Suprapubic skin (tissue), 4 donors: ENCODE results near the gene SEC23B. TPM values are rescaled to one million over a fixed set of nuclear protein-coding genes. Genes with fewer than 3 reads are reported as not detected.
"Not testable (repeated sequence)": the region's sequence is repeated elsewhere in the genome, so short reads cannot be mapped to it uniquely, and the experiment has no call there.

Experiments
- DNase-seq, 2 donors: peaks; one replicate each; pipeline ENCODE4 v3.0.0-alpha.2; 2019; ENCODE audit warnings: low spot score in 2 of 2
- H3K27ac ChIP-seq: fragments of 200-600 bp; sonication (generic); one replicate; pipeline ENCODE4 v1.5.1; 2019
- H3K27me3 ChIP-seq: fragments of 200-600 bp; sonication (generic); one replicate; pipeline ENCODE4 v1.5.1; 2019
- H3K36me3 ChIP-seq: fragments of 200-600 bp; sonication (generic); one replicate; pipeline ENCODE4 v1.5.1; 2019
- H3K4me1 ChIP-seq: fragments of 200-600 bp; sonication (generic); one replicate; pipeline ENCODE4 v1.5.1; 2019
- H3K4me3 ChIP-seq: fragments of 200-600 bp; sonication (generic); one replicate; pipeline ENCODE4 v1.5.1; 2019; ENCODE audit warnings: mild to moderate bottlenecking
- H3K9me3 ChIP-seq: fragments of 200-600 bp; sonication (generic); one replicate; pipeline ENCODE4 v1.5.1; 2019
- CTCF ChIP-seq, 2 donors: fragments of 200-600 bp in 1 of 2; fragments of 450-650 bp in 1 of 2; sonication (generic) in 1 of 2; IDR thresholded peaks; one replicate each; pipeline ENCODE4 v1.5.1; 2016 to 2019; ENCODE audit warnings: antibody characterized with exemption in 2 of 2, mild to moderate bottlenecking in 1 of 2, moderate library complexity in 1 of 2
- EP300 ChIP-seq: sonication (generic); formaldehyde crosslinking; IDR thresholded peaks from one replicate; pipeline ENCODE4 v1.6.1; 2017; ENCODE audit warnings: antibody characterized with exemption
- POLR2A ChIP-seq, 2 donors: fragments of 450-650 bp; IDR thresholded peaks; one replicate each; pipeline ENCODE4 v1.6.1; 2017; ENCODE audit warnings: antibody characterized with exemption in 2 of 2, mild to moderate bottlenecking in 2 of 2, moderate library complexity in 2 of 2
- POLR2AphosphoS5 ChIP-seq, 3 donors: sonication (generic); formaldehyde crosslinking; IDR thresholded peaks; one replicate each; pipeline ENCODE4 v1.6.1; 2017; ENCODE audit warnings: antibody characterized with exemption in 3 of 3
- WGBS: methylation state at CpG from one replicate; pipeline ENCODE4 v1.1.5; 2018; 5-methylcytosine and 5-hydroxymethylcytosine counted together
- total RNA-seq, 4 donors: library from RNA; depleted of rRNA; stranded (reverse); fragments of >200 nt; gene quantifications; one replicate each; pipeline ENCODE4 v1.1.0, GENCODE V29; 2016

Gene SEC23B
- total RNA-seq, 4 donors from 2014 or later = 37.5 to 53.2 (median 49.6) TPM

DNA sequence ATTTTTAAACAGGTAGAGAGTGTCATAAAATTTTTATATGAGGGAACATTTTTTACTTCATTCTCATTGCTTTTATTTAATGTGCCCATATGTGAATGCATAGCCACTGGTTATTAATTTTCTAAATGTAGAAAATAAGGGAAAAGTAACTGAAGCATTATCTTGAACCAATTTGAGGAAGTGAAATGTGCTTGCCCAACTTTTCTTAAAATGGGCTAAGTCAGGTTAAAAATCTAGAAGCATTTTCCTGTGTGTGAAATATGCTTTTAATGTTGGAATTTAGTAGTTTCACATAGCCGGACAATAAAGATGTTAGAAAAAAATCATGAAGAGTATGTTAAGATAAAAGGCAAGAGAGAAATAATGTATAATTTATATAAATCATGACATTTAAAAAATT is 3.8 kb downstream of the SEC23B start:
- Histone ChIP-seq H3K27me3 (no peaks in the 10 kb centered on the region), H3K9me3 (no peaks in the 10 kb centered on the region), H3K36me3 (peaks cover 44% of the 10 kb centered on the region), H3K27ac (no peak overlapping the region), H3K4me1 (peaks cover 19% of the 10 kb centered on the region), H3K4me3 (no peak overlapping the region)
- TF ChIP-seq POLR2A (IDR thresholded peaks at IDR 0.05) = no peak
- no peak for TF ChIP-seq POLR2AphosphoS5 (IDR thresholded peaks at IDR 0.05)
- TF ChIP-seq CTCF (IDR thresholded peaks at IDR 0.05) = no peak
- TF ChIP-seq EP300 = no peak
- 89% methylated on average over 1 of the region's 1 CpG for WGBS
- no peak for DNase-seq

DNA sequence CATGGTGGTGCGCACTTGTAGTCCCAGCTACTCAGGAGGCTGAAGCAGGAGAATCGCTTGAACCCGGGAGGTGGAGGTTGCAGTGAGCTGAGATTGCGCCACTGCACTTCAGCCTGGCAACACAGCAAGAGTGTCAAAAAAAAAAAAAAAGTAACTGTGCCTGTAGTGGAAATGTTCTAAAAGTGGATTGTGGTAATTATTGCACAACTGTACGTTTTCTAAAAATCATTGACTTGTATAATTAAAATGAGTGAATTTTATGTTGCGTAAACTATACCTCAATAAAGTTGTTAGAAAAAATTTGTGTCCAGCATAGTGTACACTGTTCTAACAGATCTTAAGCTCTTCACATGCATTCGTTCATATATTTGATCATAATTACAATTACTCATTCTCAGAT is 5.5 kb downstream of the SEC23B start:
- peaks cover 12% of the 10 kb centered on the region for H3K4me1 ChIP-seq
- no peak overlapping the region for H3K27ac ChIP-seq
- H3K27me3 ChIP-seq = no peaks in the 10 kb centered on the region
- H3K4me3 ChIP-seq = no peak overlapping the region
- DNase-seq = no peak
- no peaks in the 10 kb centered on the region for H3K9me3 ChIP-seq
- 88% methylated on average over 7 of the region's 7 CpGs for WGBS
- TF ChIP-seq POLR2A (IDR thresholded peaks at IDR 0.05) (no peak), EP300 (no peak), CTCF (IDR thresholded peaks at IDR 0.05) (no peak), POLR2AphosphoS5 (IDR thresholded peaks at IDR 0.05) (no peak)
- peaks cover 53% of the 10 kb centered on the region for H3K36me3 ChIP-seq

GRCh38 chr20:18514127-18514526 is 6.4 kb downstream of the SEC23B start:
- H3K4me3 ChIP-seq = no peak overlapping the region
- no peak overlapping the region for H3K27ac ChIP-seq
- peaks cover 3% of the 10 kb centered on the region for H3K4me1 ChIP-seq
- no peaks in the 10 kb centered on the region for H3K27me3 ChIP-seq
- no peaks in the 10 kb centered on the region for H3K9me3 ChIP-seq
- DNase-seq = no peak
- peaks cover 53% of the 10 kb centered on the region for H3K36me3 ChIP-seq
- TF ChIP-seq POLR2A (IDR thresholded peaks at IDR 0.05) (no peak), CTCF (IDR thresholded peaks at IDR 0.05) (no peak), EP300 (no peak), POLR2AphosphoS5 (IDR thresholded peaks at IDR 0.05) (no peak)
- WGBS = 88% methylated on average over 5 of the region's 5 CpGs

- Histone ChIP-seq H3K4me1 (no peaks in the 10 kb centered on the region), H3K36me3 (peaks cover 51% of the 10 kb centered on the region), H3K27me3 (no peaks in the 10 kb centered on the region), H3K9me3 (no peaks in the 10 kb centered on the region), H3K27ac (no peak overlapping the region), H3K4me3 (no peak overlapping the region)
- DNase-seq = no peak
- TF ChIP-seq EP300 (no peak), POLR2A (IDR thresholded peaks at IDR 0.05) (no peak), POLR2AphosphoS5 (IDR thresholded peaks at IDR 0.05) (no peak), CTCF (IDR thresholded peaks at IDR 0.05) (no peak)
These were observed 8.2 kb downstream of the SEC23B start for GRCh38 chr20:18515973-18516372.

DNA sequence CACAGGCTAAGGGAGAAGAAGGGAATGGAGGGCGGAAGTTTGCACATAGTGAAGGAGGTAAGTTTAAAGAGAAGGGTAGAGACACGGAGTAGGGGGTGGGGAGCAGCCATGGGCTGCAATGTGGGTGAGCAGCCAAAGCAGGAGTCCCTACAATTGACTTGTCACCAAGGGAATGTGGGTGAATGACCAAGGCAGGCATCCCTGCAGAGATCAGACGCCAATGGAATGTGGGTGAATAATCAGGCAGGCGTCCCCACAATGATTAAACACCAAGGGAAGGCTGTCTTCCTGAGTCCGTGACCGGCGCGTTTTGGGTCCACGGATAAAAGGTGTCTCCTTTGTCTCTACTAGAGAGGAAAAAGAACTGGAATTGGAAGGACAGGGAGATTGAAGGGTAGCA is 14.3 kb downstream of the SEC23B start:
- H3K9me3 ChIP-seq, DNase-seq, H3K4me1 ChIP-seq, H3K27ac ChIP-seq, H3K4me3 ChIP-seq, H3K27me3 ChIP-seq: not testable (repeated sequence)
- whole genome bisulfite sequencing = 96% methylated on average over 9 of the region's 9 CpGs
- peaks cover 37% of the 10 kb centered on the region for H3K36me3 ChIP-seq

DNA sequence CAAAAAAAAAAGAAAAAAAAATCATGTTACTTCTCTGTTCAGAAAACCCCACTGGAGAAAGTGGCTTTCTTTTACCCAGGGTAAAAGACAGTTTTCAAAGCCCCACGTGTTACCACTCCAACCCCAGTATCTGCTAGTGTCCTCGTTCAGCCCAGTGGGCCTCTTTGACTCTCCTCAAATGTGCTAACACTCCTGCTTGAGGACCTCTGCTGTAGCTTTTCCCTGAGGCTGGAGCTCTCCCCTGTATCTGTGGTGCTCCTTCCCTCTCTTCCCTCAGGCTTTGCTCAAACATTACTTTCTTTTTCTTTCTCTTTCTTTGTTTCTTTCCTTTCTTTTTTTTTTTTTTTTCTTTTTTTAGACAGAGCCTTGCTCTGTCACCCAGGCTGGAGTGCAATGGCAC is 15.3 kb downstream of the SEC23B start:
- H3K4me3 ChIP-seq = no peak overlapping the region
- H3K36me3 ChIP-seq = peaks cover 43% of the 10 kb centered on the region
- TF ChIP-seq POLR2AphosphoS5 (IDR thresholded peaks at IDR 0.05) = no peak
- TF ChIP-seq EP300 = no peak
- no peak for TF ChIP-seq POLR2A (IDR thresholded peaks at IDR 0.05)
- TF ChIP-seq CTCF (IDR thresholded peaks at IDR 0.05) = no peak
- no peaks in the 10 kb centered on the region for H3K4me1 ChIP-seq
- H3K27me3 ChIP-seq = no peaks in the 10 kb centered on the region
- no peak for DNase-seq
- 88% methylated on average over 2 of the region's 2 CpGs for WGBS
- H3K27ac ChIP-seq = no peak overlapping the region
- no peaks in the 10 kb centered on the region for H3K9me3 ChIP-seq
